ENCODE data around the gene RCCD1. TPM values are rescaled to one million over a fixed set of nuclear protein-coding genes. Genes with fewer than 3 reads are reported as not detected.
A peak's percentile ranks its signal among the peaks of the same experiment; 100 is the strongest.

Gene RCCD1
- total RNA-seq, 1 experiment from 2014 or later, result 26.1 TPM

DNA sequence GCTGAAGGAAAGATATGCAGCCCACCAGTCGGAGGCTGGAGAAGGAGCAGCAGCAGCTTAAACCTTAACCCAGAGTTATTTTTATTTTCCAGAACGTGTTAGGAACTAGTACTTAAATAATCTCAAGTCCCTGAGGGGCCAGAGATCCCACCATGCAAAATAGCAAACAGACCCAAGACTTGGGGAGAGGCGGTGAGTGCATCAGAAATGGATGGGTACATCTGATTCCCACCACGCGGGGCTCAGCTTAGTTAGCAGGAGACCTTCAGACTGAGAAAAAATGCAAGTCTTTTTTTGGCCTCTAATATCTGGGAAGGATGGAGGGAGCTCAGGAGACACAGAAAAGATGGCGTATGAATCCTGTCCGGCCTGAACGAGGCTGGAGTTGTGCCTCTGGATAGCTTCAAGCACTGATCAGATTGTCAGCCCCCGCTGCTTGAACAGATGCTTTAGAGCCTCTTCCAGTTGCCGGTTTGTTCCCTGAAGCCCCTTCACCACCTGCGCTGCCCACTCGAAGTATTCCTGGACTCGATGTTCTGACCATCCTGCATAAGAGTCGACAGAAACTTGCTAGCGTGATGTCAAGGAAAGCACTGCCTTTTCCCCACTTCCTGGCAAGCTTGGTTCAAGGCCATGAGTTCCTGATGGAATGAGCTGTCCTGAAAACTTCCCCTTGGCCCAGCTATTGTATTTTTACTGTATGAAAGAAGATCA lies 23.7 kb upstream of the RCCD1 start:
- CTCF ChIA-PET, result interaction anchor here (0.5 to 3.6 kb wide), 15 partner anchors 8 to 341 kb away, joined by 3 to 53 read pairs (median 7); partner anchors contain the start of genes MAN2A2, RCCD1 and VPS33B
- Histone ChIP-seq H3K9me3 (no peaks in the 10 kb centered on the region), H3K4me3 (ENCODE audit: low read depth, low read length) (no peak overlapping the region; the same call in 1 of the 2 replicates), H3K4me1 (peaks cover 14% of the 10 kb centered on the region), H3K36me3 (ENCODE audit: control insufficient read depth, insufficient read depth, low read length) (no peaks in the 10 kb centered on the region), H3K27me3 (replicated peaks; ENCODE audit: control insufficient read depth, insufficient read depth, low read length) (no peaks in the 10 kb centered on the region; the same call in 1 of the 2 replicates)
- peak overlapping the region; percentile 93 for H3K27ac Mint-ChIP-seq (ENCODE audit: unreplicated experiment)
- peaks cover 16% of the 10 kb centered on the region for H3K4me1 Mint-ChIP-seq (ENCODE audit: low read depth, unreplicated experiment)
- no peaks in the 10 kb centered on the region for H3K27me3 Mint-ChIP-seq (ENCODE audit: insufficient read depth, unreplicated experiment)
- intact Hi-C loops (cut with micrococcal nuclease; ENCODE audit: unreplicated experiment), result loop anchor here (10.0 kb wide), 1 partner anchor 344 kb away; no protein-coding TSS in a partner anchor
- peak in 1 of 2 experiments; percentile 27 for DNase-seq
- no peaks in the 10 kb centered on the region for H3K9me3 Mint-ChIP-seq (ENCODE audit: unreplicated experiment)
- H3K4me3 Mint-ChIP-seq (ENCODE audit: unreplicated experiment), result peak overlapping the region; percentile 96
- POLR2A ChIA-PET, result interaction anchor here (0.8 to 1.7 kb wide), 4 partner anchors 24 to 64 kb away, joined by 4 to 17 read pairs (median 6); partner anchors contain the start of genes MAN2A2, PRC1 and RCCD1
- BruUV-seq (replicated peaks), result no TSS peak
- TF ChIP-seq, protein P1, sequence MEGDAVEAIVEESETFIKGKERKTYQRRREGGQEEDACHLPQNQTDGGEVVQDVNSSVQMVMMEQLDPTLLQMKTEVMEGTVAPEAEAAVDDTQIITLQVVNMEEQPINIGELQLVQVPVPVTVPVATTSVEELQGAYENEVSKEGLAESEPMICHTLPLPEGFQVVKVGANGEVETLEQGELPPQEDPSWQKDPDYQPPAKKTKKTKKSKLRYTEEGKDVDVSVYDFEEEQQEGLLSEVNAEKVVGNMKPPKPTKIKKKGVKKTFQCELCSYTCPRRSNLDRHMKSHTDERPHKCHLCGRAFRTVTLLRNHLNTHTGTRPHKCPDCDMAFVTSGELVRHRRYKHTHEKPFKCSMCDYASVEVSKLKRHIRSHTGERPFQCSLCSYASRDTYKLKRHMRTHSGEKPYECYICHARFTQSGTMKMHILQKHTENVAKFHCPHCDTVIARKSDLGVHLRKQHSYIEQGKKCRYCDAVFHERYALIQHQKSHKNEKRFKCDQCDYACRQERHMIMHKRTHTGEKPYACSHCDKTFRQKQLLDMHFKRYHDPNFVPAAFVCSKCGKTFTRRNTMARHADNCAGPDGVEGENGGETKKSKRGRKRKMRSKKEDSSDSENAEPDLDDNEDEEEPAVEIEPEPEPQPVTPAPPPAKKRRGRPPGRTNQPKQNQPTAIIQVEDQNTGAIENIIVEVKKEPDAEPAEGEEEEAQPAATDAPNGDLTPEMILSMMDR (IDR thresholded peaks at IDR 0.05; ENCODE audit: insufficient read depth in 1 of 2, low read depth in 1 of 2, low read length in 1 of 2, severe bottlenecking in 1 of 2, unreplicated experiment in 1 of 2), result no peak
- peaks cover 19% of the 10 kb centered on the region for H3K36me3 Mint-ChIP-seq (ENCODE audit: insufficient read depth, unreplicated experiment)

GRCh38 chr15:90931575-90931827 lies 23.2 kb upstream of the RCCD1 start:
- CTCF ChIA-PET, result interaction anchor here (0.5 to 3.6 kb wide), 21 partner anchors 9 to 1951 kb away, joined by 3 to 53 read pairs (median 6); partner anchors contain the start of genes BLM, MAN2A2, PRC1 and RCCD1
- Histone ChIP-seq H3K36me3 (ENCODE audit: control insufficient read depth, insufficient read depth, low read length) (no peaks in the 10 kb centered on the region), H3K9me3 (no peaks in the 10 kb centered on the region), H3K27me3 (replicated peaks; ENCODE audit: control insufficient read depth, insufficient read depth, low read length) (no peaks in the 10 kb centered on the region; the same call in 1 of the 2 replicates), H3K4me1 (peaks cover 16% of the 10 kb centered on the region), H3K4me3 (ENCODE audit: low read depth, low read length) (peak overlapping the region; percentile 71)
- BruUV-seq (replicated peaks), result no TSS peak
- intact Hi-C loops (cut with micrococcal nuclease; ENCODE audit: unreplicated experiment), result loop anchor here (10.0 kb wide), 1 partner anchor 343 kb away; no protein-coding TSS in a partner anchor
- no peak for DNase-seq
- Mint-ChIP-seq H3K4me3 (ENCODE audit: unreplicated experiment) (peak overlapping the region; percentile 96), H3K36me3 (ENCODE audit: insufficient read depth, unreplicated experiment) (peaks cover 24% of the 10 kb centered on the region), H3K4me1 (ENCODE audit: low read depth, unreplicated experiment) (peaks cover 21% of the 10 kb centered on the region), H3K9me3 (ENCODE audit: unreplicated experiment) (no peaks in the 10 kb centered on the region), H3K27me3 (ENCODE audit: insufficient read depth, unreplicated experiment) (no peaks in the 10 kb centered on the region), H3K27ac (ENCODE audit: unreplicated experiment) (peak overlapping the region; percentile 93)
- POLR2A ChIA-PET, result interaction anchor here (0.6 to 1.7 kb wide), 5 partner anchors 23 to 1482 kb away, joined by 3 to 17 read pairs (median 5); partner anchors contain the start of genes MAN2A2, PRC1 and RCCD1
- TF ChIP-seq, protein P1 (IDR thresholded peaks at IDR 0.05; ENCODE audit: insufficient read depth in 1 of 2, low read depth in 1 of 2, low read length in 1 of 2, severe bottlenecking in 1 of 2, unreplicated experiment in 1 of 2), result no peak

DNA sequence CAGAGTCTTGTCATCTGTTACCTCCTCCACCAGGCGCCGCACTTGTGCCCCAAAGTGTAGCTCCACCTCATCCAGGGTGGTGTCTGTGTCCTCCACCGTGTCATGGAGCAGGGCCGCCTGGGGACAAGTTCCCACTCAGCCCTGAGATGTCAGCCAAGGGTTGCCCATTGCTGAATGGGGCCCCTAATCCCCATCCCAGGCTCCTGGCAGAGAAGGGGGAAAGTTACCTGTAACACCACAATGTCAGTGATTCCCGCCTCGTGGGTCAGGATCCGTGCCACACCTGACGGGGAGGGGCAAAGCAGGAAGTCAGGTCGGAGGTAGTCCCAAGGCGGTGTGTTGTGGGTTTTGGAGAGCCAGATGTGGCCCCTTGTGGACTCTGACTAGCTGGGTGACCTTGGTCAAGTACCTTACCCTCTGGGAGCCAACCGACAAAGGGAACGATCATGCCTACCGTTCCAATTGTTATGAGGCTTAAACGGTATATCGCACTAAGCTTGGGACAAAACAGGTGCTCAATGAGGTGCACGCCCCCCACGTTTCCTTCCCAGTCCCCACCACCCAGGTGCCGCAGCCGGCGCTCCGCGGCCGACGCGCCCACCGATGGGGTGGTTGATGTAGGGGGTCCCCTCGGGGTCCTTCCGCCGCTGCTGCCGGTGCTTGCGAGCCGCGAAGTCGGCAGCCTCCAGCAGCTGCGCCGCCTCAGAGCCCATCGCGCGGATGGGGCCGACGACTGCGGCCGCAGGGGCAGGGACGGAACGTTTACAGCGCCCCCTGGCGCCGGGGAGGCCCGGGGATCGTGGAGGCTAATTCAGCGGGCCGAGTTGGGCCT lies 22.6 kb upstream of the RCCD1 start, which contains the start of gene HDDC3:
HDDC3 (minus strand) TSS at position 722 of the 832 bp plus-strand sequence; CDS start at position 713, 9 bp downstream.
- peaks cover 22% of the 10 kb centered on the region for H3K4me1 Mint-ChIP-seq (ENCODE audit: low read depth, unreplicated experiment)

More for the DNA sequence above, 22.6 kb upstream of the RCCD1 start, which contains the start of gene HDDC3:
- peak within 1 kb of the TSS; percentile 71 for H3K4me3 ChIP-seq (ENCODE audit: low read depth, low read length)
- Mint-ChIP-seq H3K9me3 (ENCODE audit: unreplicated experiment) (no peaks in the 10 kb centered on the region), H3K36me3 (ENCODE audit: insufficient read depth, unreplicated experiment) (peaks cover 29% of the 10 kb centered on the region), H3K27ac (ENCODE audit: unreplicated experiment) (peak within 1 kb of the TSS; percentile 93), H3K27me3 (ENCODE audit: insufficient read depth, unreplicated experiment) (no peaks in the 10 kb centered on the region), H3K4me3 (ENCODE audit: unreplicated experiment) (peak within 1 kb of the TSS; percentile 96)
- H3K36me3 ChIP-seq (ENCODE audit: control insufficient read depth, insufficient read depth, low read length), result no peaks in the 10 kb centered on the region
- ChIA-PET POLR2A (interaction anchor here (0.6 to 1.7 kb wide), 6 partner anchors 23 to 1483 kb away, joined by 3 to 17 read pairs (median 5); partner anchors contain the start of genes MAN2A2, PRC1 and RCCD1), CTCF (interaction anchor here (0.5 to 3.6 kb wide), 30 partner anchors 9 to 1951 kb away, joined by 3 to 53 read pairs (median 4); partner anchors contain the start of genes BLM, MAN2A2, PRC1 and RCCD1)
- intact Hi-C loops (cut with micrococcal nuclease; ENCODE audit: unreplicated experiment), result loop anchor here (10.0 kb wide), 1 partner anchor 343 kb away; no protein-coding TSS in a partner anchor
- TF ChIP-seq, protein P1 (IDR thresholded peaks at IDR 0.05; ENCODE audit: insufficient read depth in 1 of 2, low read depth in 1 of 2, low read length in 1 of 2, severe bottlenecking in 1 of 2, unreplicated experiment in 1 of 2), result peak; percentile 75 to 93
- no peaks in the 10 kb centered on the region; the same call in 1 of the 2 replicates for H3K27me3 ChIP-seq (replicated peaks; ENCODE audit: control insufficient read depth, insufficient read depth, low read length)
- no peaks in the 10 kb centered on the region for H3K9me3 ChIP-seq
- no TSS peak for BruUV-seq (replicated peaks)
- DNase-seq, result peak; percentile 92 to 94
- peaks cover 16% of the 10 kb centered on the region for H3K4me1 ChIP-seq

All from Caco-2 (cell line).